Aorta (tissue), 5 donors: ENCODE data around the gene PRRG1. TPM values are rescaled to one million over a fixed set of nuclear protein-coding genes. Genes with fewer than 3 reads are reported as not detected.
A peak's percentile ranks its signal among the peaks of the same experiment; 100 is the strongest.

ENCODE experiments used
- ATAC-seq: fragments of 200-7000 bp; cut with Tn5 transposase; one replicate; pipeline ENCODE4 v1.9.1; 2022; ENCODE audit warnings: moderate library complexity; ENCODE audit not compliant: low FRiP score
- DNase-seq, 2 donors: peaks; one replicate each; pipeline ENCODE4 v3.0.0-alpha.2; 2020
- H3K27ac ChIP-seq, 2 donors: one replicate each; pipeline ENCODE4 v1.5.1; 2013; ENCODE audit warnings: low read length in 2 of 2, mild to moderate bottlenecking in 2 of 2, moderate library complexity in 2 of 2, control low read depth in 1 of 2, inconsistent platforms in 1 of 2, low read depth in 1 of 2
- H3K27me3 ChIP-seq, 2 donors: one replicate each; pipeline ENCODE4 v1.6.1; 2013; ENCODE audit warnings: control low read depth in 1 of 2, low read length in 1 of 2, mild to moderate bottlenecking in 1 of 2, moderate library complexity in 1 of 2; ENCODE audit not compliant: insufficient read depth in 2 of 2, control insufficient read depth in 1 of 2
- H3K36me3 ChIP-seq, 2 donors: one replicate each; pipeline ENCODE4 v1.6.1; 2013; ENCODE audit warnings: control low read depth in 1 of 2, low read length in 1 of 2, mild to moderate bottlenecking in 1 of 2; ENCODE audit not compliant: insufficient read depth in 2 of 2, control insufficient read depth in 1 of 2
- H3K4me1 ChIP-seq, 2 donors: one replicate each; pipeline ENCODE4 v1.6.1; 2013; ENCODE audit warnings: low read length in 2 of 2, control low read depth in 1 of 2, mild to moderate bottlenecking in 1 of 2, moderate library complexity in 1 of 2; ENCODE audit not compliant: insufficient read depth in 2 of 2, control insufficient read depth in 1 of 2
- H3K4me3 ChIP-seq, 2 donors: one replicate each; pipeline ENCODE4 v1.5.1; 2013; ENCODE audit warnings: low read length in 2 of 2, control low read depth in 1 of 2, mild to moderate bottlenecking in 1 of 2
- H3K9me3 ChIP-seq: one replicate; pipeline ENCODE4 v1.6.1; 2013; ENCODE audit warnings: mild to moderate bottlenecking, low read length; ENCODE audit not compliant: control insufficient read depth
- WGBS, 2 donors: extraction: QIAGEN DNeasy Blood & Tissue Kit; methylation state at CpG; one replicate each; pipeline ENCODE4 v1.1.7; 2013; 5-methylcytosine and 5-hydroxymethylcytosine counted together
- intact Hi-C, 2 donors: fragments of 100-400 bp; cut with DNase I; formaldehyde crosslinking; loops; one replicate each; pipeline versions ENCODE4 v1.14.2 to v1.15.0; 2022
- polyA plus RNA-seq, 2 donors: library from polyadenylated mRNA; stranded (reverse); fragments of 200-250 nt; gene quantifications; one replicate each; pipeline ENCODE4 v1.2.3, GENCODE V29; 2013
- total RNA-seq, 2 donors: library from RNA; stranded (reverse); fragmentation: NEBNext Ultra II Directional; extraction: Animal tissue kit (Norgen Biotek cat#: 25700); gene quantifications; one replicate each; pipeline ENCODE4 v1.2.1, GENCODE V29; 2021
- donor health status: healthy with polysubstance abuse.
- donor health status: Bipolar disorder and iron deficiency.
- donor health status: DM: no; HTN: no; CAD: no.
- donor health status: DM: no; HTN: no; CAD: no.
- donor health status: DM: yes; HTN: yes; CAD: no.

The PRRG1 gene
- total and polyA plus RNA-seq, 4 donors = 2.5 to 17.8 (median 8.7) TPM

GRCh38 chrX:37364666-37365065 lies 15.5 kb downstream of the PRRG1 start:
- DNase-seq = no peak
- intact Hi-C loops = no loop called here
- no peaks in the 10 kb centered on the region for H3K9me3 ChIP-seq
- no peaks in the 10 kb centered on the region for H3K36me3 ChIP-seq
- H3K27ac ChIP-seq = no peak overlapping the region
- WGBS, 2 donors = 70 to 79% methylated on average over 3 of the region's 3 CpGs
- no peaks in the 10 kb centered on the region for H3K4me1 ChIP-seq
- ATAC-seq = no peak
- H3K27me3 ChIP-seq = no peaks in the 10 kb centered on the region
- no peak overlapping the region for H3K4me3 ChIP-seq

GRCh38 chrX:37367946-37368345 lies 18.8 kb downstream of the PRRG1 start:
- H3K9me3 ChIP-seq = no peaks in the 10 kb centered on the region
- no peaks in the 10 kb centered on the region for H3K27me3 ChIP-seq
- intact Hi-C loops = no loop called here
- DNase-seq (no peak), ATAC-seq (no peak)
- no peak overlapping the region for H3K27ac ChIP-seq
- no peaks in the 10 kb centered on the region for H3K36me3 ChIP-seq
- no peaks in the 10 kb centered on the region for H3K4me1 ChIP-seq
- WGBS, 2 donors = 54 to 88% methylated on average over 2 of the region's 2 CpGs
- no peak overlapping the region for H3K4me3 ChIP-seq

- no peak for ATAC-seq
- WGBS, 2 donors = 81 to 95% methylated on average over 4 of the region's 4 CpGs
- H3K4me1 ChIP-seq = no peaks in the 10 kb centered on the region
Measured at GRCh38 chrX:37370499-37371141, 21.5 kb downstream of the PRRG1 start.

GRCh38 chrX:37371578-37371991 lies 22.4 kb downstream of the PRRG1 start:
- no peak overlapping the region for H3K4me3 ChIP-seq
- H3K4me1 ChIP-seq = no peaks in the 10 kb centered on the region
- intact Hi-C loops = no loop called here
- H3K27ac ChIP-seq = peak overlapping the region in 1 of 2 donors; percentile 71
- no peaks in the 10 kb centered on the region for H3K9me3 ChIP-seq
- no peaks in the 10 kb centered on the region for H3K36me3 ChIP-seq
- ATAC-seq (peak; percentile 60), DNase-seq (peak; percentile 49 to 78)
- no peaks in the 10 kb centered on the region for H3K27me3 ChIP-seq
- 10 to 45% methylated on average over 8 of the region's 8 CpGs for WGBS, 2 donors

More at GRCh38 chrX:37370499-37371141, 21.5 kb downstream of the PRRG1 start:
- H3K4me3 ChIP-seq = no peak overlapping the region
- intact Hi-C loops = no loop called here
- H3K9me3 ChIP-seq = no peaks in the 10 kb centered on the region
- H3K36me3 ChIP-seq = no peaks in the 10 kb centered on the region
- H3K27ac ChIP-seq = no peak overlapping the region
- no peak for DNase-seq
- no peaks in the 10 kb centered on the region for H3K27me3 ChIP-seq

GRCh38 chrX:37378404-37378803 lies 29.2 kb downstream of the PRRG1 start:
- intact Hi-C loops = no loop called here
- DNase-seq (no peak), ATAC-seq (no peak)
- no peaks in the 10 kb centered on the region for H3K4me1 ChIP-seq
- H3K27ac ChIP-seq = no peak overlapping the region
- H3K9me3 ChIP-seq = no peaks in the 10 kb centered on the region
- no peak overlapping the region for H3K4me3 ChIP-seq
- H3K27me3 ChIP-seq = no peaks in the 10 kb centered on the region
- H3K36me3 ChIP-seq = no peaks in the 10 kb centered on the region
- 53 to 67% methylated on average over 2 of the region's 2 CpGs for WGBS, 2 donors

- intact Hi-C loops = no loop called here
- Histone ChIP-seq H3K4me3 (no peak overlapping the region), H3K4me1 (no peaks in the 10 kb centered on the region), H3K36me3 (no peaks in the 10 kb centered on the region), H3K27me3 (no peaks in the 10 kb centered on the region), H3K9me3 (no peaks in the 10 kb centered on the region), H3K27ac (no peak overlapping the region)
- WGBS, 2 donors = 100% methylated on average over 1 of the region's 1 CpG
- no peak for DNase-seq
- ATAC-seq = no peak
Measured at GRCh38 chrX:37378830-37379229, 29.7 kb downstream of the PRRG1 start.

- Histone ChIP-seq H3K36me3 (no peaks in the 10 kb centered on the region), H3K27me3 (no peaks in the 10 kb centered on the region), H3K4me1 (no peaks in the 10 kb centered on the region), H3K9me3 (no peaks in the 10 kb centered on the region), H3K27ac (no peak overlapping the region), H3K4me3 (no peak overlapping the region)
- DNase-seq (no peak), ATAC-seq (no peak)
- intact Hi-C loops = no loop called here
Measured at GRCh38 chrX:37380256-37380655, 31.1 kb downstream of the PRRG1 start.

- Histone ChIP-seq H3K4me1 (no peaks in the 10 kb centered on the region), H3K9me3 (no peaks in the 10 kb centered on the region), H3K27me3 (no peaks in the 10 kb centered on the region), H3K36me3 (no peaks in the 10 kb centered on the region), H3K4me3 (no peak overlapping the region), H3K27ac (no peak overlapping the region)
- ATAC-seq = no peak
- intact Hi-C loops = no loop called here
- DNase-seq = no peak
- 27 to 40% methylated on average over 2 of the region's 2 CpGs for WGBS, 2 donors
Measured at GRCh38 chrX:37380924-37381323, 31.8 kb downstream of the PRRG1 start.

- ATAC-seq (no peak), DNase-seq (no peak)
- Histone ChIP-seq H3K9me3 (peaks cover 1% of the 10 kb centered on the region), H3K36me3 (no peaks in the 10 kb centered on the region), H3K4me3 (no peak overlapping the region), H3K4me1 (no peaks in the 10 kb centered on the region), H3K27ac (no peak overlapping the region), H3K27me3 (no peaks in the 10 kb centered on the region)
- intact Hi-C loops = no loop called here
Measured at GRCh38 chrX:37383313-37383712, 34.1 kb downstream of the PRRG1 start.
